ENCODE results near the gene B9D1.

The B9D1 gene

GRCh38 chr17:19303367-19303776 is 59.2 kb downstream of the B9D1 start:
- DNase-seq (ENCODE audit: low read depth): no peak

DNA sequence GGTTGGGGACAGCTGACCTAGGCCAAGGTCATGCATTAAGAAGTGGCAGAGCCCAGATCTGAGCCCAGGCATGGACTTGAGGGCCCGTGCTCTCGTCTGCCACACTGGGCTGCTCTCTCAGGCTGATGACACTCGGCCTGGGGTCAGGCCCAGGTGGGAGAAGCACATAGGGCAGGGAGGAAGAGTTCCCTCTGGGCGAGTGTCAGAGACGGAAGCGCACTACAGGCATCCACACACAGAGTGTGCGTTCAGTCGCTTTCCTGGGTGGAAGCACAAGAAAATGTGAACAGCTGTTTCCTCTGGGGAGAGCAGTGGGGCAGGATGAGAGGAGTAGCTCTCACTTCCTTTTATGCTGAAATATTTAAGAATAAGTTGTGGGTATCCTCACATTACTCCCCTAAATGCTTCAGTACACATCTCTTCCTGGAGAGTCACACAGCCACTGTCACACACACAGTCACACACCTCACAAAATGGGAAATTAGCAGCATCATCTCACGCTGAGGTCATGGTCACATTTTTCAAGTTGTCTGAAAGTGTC is 59.7 kb downstream of the B9D1 start:
- DNase-seq (ENCODE audit: low read depth): no peak

DNA sequence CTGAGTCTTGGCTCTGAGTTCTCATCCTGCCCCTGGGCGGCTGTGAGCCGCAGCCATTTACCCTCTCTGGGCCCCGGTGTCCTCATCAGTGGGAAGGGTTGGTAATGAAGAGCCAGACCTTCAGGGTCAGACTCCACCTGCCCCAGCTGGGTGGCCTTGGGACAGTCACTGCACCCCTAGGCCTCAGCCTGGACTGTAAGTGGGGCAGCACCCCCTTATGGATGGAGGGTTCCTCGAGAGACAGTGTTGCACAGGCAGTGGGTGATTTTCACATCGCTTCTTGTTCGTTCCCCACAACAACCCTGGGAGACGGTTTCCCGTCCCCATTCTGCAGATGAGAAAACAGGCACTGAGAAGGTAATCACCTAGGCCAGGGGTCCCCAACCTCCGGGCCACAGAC is 60.5 kb downstream of the B9D1 start:
- DNase-seq (ENCODE audit: low read depth): no peak

DNA sequence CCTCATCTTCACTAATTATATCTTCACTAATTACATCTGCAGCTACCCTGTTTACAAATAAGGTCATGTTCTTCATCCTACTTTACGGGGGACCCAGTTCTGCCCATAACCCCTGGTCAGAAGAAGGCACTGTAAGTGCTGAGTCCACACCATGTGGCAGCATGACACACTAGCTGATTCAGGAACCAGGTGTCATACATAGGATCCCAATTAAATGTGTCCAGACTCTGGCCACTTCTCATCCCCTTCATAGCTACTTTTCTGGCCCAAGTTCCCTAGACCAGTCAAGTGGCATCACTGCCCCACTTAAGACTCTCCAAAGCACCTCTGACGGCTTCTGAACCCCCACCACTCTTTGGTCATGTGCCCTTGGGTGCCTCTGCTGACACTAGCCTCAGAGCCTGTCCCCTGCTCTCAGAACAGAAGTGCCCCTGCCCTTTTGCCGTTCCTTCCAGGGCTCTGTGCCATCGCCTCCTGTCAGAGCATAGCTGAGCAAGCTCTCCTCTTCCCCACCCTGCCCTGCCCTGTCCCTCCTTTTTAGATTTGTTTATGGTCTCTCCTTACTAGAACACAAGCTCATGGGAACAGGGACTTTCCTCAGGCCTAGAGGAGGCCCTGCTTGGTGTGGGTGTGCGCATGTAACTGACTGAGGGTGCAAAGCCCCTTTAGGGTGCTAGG is 61.1 kb downstream of the B9D1 start:
- DNase-seq (ENCODE audit: low read depth): no peak

DNA sequence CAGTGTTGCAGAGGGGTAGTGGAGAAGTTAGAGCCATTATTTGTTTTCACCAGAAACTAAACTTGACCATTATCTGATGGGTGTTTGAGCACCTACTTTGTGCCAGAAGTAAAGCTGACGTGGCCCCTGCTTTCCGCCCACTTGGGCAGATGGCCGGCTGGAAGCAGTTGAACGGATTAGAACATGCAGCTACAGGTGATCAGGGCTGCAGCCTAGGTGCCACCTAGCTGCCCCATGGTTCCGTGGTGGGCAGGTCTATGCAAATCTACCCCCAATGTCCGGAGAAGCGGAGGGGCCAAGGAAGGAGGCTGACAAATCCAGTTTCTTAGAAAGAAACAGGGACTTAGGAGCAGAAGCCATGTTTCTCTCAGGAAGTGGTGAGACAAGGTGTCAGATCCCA is 62.7 kb downstream of the B9D1 start:
- DNase-seq (ENCODE audit: low read depth): no peak

DNA sequence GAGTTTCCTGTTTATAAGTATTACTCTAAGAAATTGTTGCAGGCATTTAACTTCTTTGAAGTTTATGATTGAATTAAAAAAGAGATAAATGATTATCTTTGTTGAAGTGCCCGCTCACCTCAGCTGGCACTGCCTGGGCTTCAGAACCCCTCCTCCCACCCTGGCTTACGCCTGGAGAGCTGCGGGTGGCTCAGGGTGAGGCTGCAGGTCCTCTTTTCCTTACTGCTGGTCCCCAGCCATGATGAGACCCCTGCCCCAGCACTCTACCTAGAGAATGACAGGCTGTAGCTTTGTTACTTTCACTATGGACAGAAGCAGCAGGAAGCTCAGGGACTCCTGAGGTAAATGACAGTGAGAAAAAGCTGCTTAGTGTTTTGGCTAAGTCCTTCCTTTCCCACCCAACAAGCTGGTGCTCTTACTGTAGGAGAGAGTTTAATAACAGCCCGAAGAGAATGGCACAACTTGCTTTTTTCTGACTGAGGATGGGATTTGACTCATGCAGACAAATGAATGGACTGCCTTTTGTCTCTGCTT is 63.2 kb downstream of the B9D1 start:
- DNase-seq (ENCODE audit: low read depth): no peak

DNA sequence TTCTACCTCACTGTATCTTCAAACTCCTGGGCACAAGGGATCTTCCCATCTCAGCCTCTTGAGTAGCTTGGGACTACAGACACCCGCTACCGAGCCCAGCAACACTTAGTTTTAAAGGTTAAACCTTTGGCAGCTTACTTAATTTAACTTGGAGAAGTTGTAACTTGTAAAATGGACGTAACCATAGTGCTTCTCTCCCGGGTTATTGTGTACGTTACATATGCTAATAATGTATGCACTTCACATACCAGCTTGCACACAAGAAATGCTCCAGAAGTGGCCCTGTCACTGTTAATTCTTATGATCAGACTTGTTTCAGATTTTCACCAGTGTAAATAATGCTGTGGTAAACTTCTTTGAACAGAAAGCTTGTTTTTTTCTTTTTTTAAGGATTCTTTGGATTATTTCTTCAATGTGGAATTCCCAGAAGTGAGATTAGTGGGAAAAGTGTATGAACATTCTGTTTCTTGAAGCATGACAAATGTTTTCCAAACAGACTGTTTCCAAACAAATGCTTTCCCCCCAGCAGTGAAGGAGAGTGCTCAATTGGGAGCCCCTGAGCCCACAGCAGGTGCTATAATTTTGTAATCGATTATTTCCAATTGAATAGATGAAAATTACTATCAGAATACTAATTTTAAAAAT is 63.8 kb downstream of the B9D1 start:
- DNase-seq (ENCODE audit: low read depth): no peak

DNA sequence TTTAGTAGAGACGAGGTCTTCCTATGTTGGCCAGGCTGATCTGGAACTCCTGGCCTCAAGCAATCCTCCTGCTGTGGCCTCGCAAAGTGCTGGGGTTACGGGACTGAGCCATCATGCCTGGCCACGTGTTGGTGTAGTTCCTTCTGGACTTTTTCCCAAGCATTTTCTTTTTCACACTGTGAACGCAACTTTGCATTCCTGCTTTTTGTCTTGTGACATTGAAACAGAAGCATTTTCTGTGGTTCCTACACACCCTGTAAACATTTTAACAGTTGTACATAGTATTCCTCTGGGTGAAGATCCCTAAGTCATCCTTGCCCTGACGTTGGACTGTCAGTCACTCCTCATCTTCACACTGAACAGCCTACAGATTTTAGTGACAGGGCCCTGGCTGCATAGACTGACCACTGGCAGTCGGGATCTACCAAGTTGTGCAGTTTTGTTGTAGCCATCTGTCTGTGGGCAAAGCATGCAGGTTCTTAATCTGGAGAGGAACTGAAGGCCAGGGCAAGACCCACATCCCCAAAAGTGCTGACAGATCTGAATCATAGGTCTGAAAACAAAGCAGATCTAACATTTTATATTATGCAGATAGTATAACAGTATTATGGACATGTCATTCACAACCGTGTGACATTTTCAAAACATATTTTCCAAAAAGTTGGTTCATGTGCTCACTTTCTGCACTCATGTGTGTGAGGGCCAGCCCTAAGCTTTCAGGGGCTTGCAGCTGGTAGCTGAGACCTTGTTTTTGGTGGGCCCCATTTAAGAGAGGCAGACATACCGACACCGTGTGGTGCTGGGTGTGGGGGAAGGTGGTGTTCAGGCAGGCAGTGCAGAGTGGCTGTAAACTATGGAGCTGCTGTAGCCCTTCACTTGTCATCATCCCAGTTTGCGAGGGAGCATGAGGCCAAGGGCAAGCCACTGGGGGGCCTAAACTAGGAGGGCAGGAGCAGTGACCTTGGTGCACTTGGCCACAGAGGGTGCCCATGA is 65.4 kb downstream of the B9D1 start:
- DNase-seq (ENCODE audit: low read depth): no peak

DNA sequence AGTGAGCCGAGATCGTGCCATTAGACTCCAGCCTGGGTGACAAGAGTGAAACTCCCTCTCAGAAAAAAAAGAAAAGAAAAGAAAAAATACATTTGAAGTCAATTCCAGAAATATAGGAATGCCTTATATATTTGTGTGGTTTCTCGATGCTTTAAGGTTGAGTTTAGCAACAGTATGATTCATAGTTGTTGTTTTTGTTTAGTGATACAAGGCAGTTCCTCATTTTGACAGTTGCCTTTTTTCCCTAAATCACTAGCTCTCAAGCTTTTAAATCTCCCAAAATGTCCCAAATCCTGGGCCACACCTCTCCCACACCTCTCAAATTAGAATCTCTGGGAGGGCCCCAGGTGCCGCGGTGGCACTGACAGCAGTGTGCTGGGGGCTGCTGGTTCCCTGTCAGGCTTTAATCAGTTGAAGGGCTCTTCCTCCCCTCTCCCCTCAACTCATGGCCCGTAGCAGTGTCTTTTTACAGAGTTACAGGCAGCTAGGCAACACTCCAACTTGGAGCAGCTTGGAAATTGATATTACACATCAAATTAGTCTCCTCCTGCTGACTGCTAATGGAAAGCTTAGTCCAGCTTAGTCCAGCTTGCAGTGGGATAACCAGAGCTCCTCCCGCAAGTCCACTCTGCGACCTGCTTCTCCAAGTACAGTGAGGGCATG is 66.9 kb downstream of the B9D1 start:
- no peak for DNase-seq (ENCODE audit: low read depth)

DNA sequence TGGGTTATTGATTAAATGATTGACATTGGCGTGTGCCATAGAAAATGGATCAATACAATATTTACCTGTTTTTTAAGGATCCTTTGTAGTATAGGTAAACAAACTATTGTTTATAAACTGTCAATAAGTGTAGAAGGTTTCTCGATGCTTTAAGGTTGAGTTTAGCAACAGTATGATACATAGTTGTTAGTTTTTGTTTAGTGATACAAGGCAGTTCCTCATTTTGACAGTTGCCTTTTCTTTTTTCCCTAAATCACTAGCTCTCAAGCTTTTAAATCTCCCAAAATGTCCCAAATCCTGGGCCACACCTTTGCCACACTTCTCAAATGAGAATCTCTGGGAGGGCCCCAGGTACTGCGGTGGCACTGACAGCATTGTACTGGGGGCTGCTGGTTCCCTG is 68.1 kb downstream of the B9D1 start:
- no peak for DNase-seq (ENCODE audit: low read depth)
